Activated CD4-positive, alpha-beta T cell treated with anti-CD3 and anti-CD28 coated beads for 36 hours (primary cell): ENCODE data around the gene SAE1. TPM values are rescaled to one million over a fixed set of nuclear protein-coding genes. Genes with fewer than 3 reads are reported as not detected.
A peak's percentile ranks its signal among the peaks of the same experiment; 100 is the strongest.

Source experiments
- ATAC-seq: fragments of 200-7000 bp; cut with Tn5 transposase; one replicate; pipeline ENCODE4 v1.10.0; 2021; ENCODE audit warnings: mild to moderate bottlenecking, moderate library complexity
- CTCF ChIA-PET: fragments of 350-600 bp; sonication (Branson Sonifier 250); formaldehyde crosslinking; loops from one replicate; lab custom pipeline; 2021; ENCODE audit warnings: antibody characterized with exemption; lab: Charles Lee
- POLR2A ChIA-PET: fragments of 350-600 bp; sonication (Branson Sonifier 250); formaldehyde crosslinking; loops from one replicate; lab custom pipeline; 2021; ENCODE audit warnings: antibody characterized with exemption, inconsistent platforms; lab: Charles Lee
- DNase-seq: peaks from one replicate; pipeline ENCODE4 v3.0.0-alpha.2; 2020
- H3K27ac Mint-ChIP-seq: one replicate; pipeline ENCODE4 v1.8.0; 2021; ENCODE audit warnings: mixed read lengths
- H3K27me3 Mint-ChIP-seq: one replicate; pipeline ENCODE4 v1.8.0; 2021; ENCODE audit warnings: mixed read lengths
- H3K36me3 Mint-ChIP-seq: one replicate; pipeline ENCODE4 v1.8.0; 2021; ENCODE audit warnings: low read depth, mixed read lengths
- H3K4me1 Mint-ChIP-seq: one replicate; pipeline ENCODE4 v1.8.0; 2021; ENCODE audit warnings: mixed read lengths
- H3K4me3 Mint-ChIP-seq: one replicate; pipeline ENCODE4 v1.8.0; 2021; ENCODE audit warnings: mild to moderate bottlenecking, moderate library complexity, mixed read lengths
- H3K9me3 Mint-ChIP-seq: one replicate; pipeline ENCODE4 v1.8.0; 2021; ENCODE audit warnings: low read depth, mixed read lengths
- intact Hi-C, 2 experiments: fragments of 100-400 bp; cut with DNase I in 1 of 2; cut with micrococcal nuclease in 1 of 2; formaldehyde crosslinking; loops; one replicate each; pipeline versions ENCODE4 v1.14.2 to v1.15.1; 2022 to 2024; cut with DNase I, micrococcal nuclease
- total RNA-seq, 2 experiments: library from RNA; stranded (reverse); gene quantifications; one replicate each; pipeline ENCODE4 v1.2.3, GENCODE V29; 2021

SAE1 gene
- 100 to 1,000 TPM; 143 to 156 TPM for total RNA-seq

GRCh38 chr19:47130589-47131227 is at the start of gene SAE1:
Gene SAE1, plus strand, starts transcription at chr19:47130835. Its CDS starts 96 bp downstream, at chr19:47130931.
- no peaks in the 10 kb centered on the region for H3K27me3 Mint-ChIP-seq
- intact Hi-C loops, result loop anchor here (1.0 to 2.0 kb wide), 7 partner anchors 17 to 274 kb away; partner anchors contain the start of genes ZC3H4 (in 2 of the 2) and TMEM160 (in 1 of the 2)
- H3K27ac Mint-ChIP-seq, result peak within 1 kb of the TSS; percentile 97
- peaks cover 41% of the 10 kb centered on the region for H3K36me3 Mint-ChIP-seq
- ATAC-seq (peak; percentile 89), DNase-seq (peak; percentile 95)
- peaks cover 3% of the 10 kb centered on the region for H3K9me3 Mint-ChIP-seq
- ChIA-PET POLR2A (interaction anchor here (0.5 to 2.8 kb wide), 6 partner anchors 17 to 1516 kb away, joined by 3 to 15 read pairs (median 5); partner anchors contain the start of gene ZC3H4), CTCF (interaction anchor here (0.6 to 3.2 kb wide), 14 partner anchors 8 to 117 kb away, joined by 3 to 28 read pairs (median 5); partner anchors contain the start of gene ZC3H4)
- peak within 1 kb of the TSS; percentile 99 for H3K4me3 Mint-ChIP-seq
- peaks cover 41% of the 10 kb centered on the region for H3K4me1 Mint-ChIP-seq

GRCh38 chr19:47081095-47081494 is 49.5 kb upstream of the SAE1 start:
- Mint-ChIP-seq H3K36me3 (peaks cover 50% of the 10 kb centered on the region), H3K27ac (peak overlapping the region; percentile 42), H3K4me3 (no peak overlapping the region), H3K27me3 (no peaks in the 10 kb centered on the region), H3K4me1 (no peaks in the 10 kb centered on the region), H3K9me3 (no peaks in the 10 kb centered on the region)
- CTCF ChIA-PET, result interaction anchor here (0.7 to 2.1 kb wide), 6 partner anchors 32 to 163 kb away, joined by 3 to 12 read pairs (median 6); partner anchors contain the start of gene ZC3H4
- DNase-seq (no peak), ATAC-seq (no peak)
- intact Hi-C loops, result no loop called here
- POLR2A ChIA-PET, result interaction anchor here (0.8 kb wide), 1 partner anchor 27 kb away, joined by 4 read pairs; no protein-coding TSS in a partner anchor

- H3K27ac Mint-ChIP-seq, result no peak overlapping the region
- H3K9me3 Mint-ChIP-seq, result no peaks in the 10 kb centered on the region
- ChIA-PET CTCF (interaction anchor here (0.7 to 2.0 kb wide), 7 partner anchors 15 to 555 kb away, joined by 3 to 7 read pairs (median 4); partner anchors contain the start of genes SAE1 and ZC3H4), POLR2A (no interaction called here)
- H3K4me3 Mint-ChIP-seq, result no peak overlapping the region
- H3K36me3 Mint-ChIP-seq, result peaks cover 49% of the 10 kb centered on the region
- no peaks in the 10 kb centered on the region for H3K27me3 Mint-ChIP-seq
- intact Hi-C loops, result no loop called here
- ATAC-seq, result no peak
- no peak for DNase-seq
- no peaks in the 10 kb centered on the region for H3K4me1 Mint-ChIP-seq
Observed at GRCh38 chr19:47082493-47082892, 48.1 kb upstream of the SAE1 start.

GRCh38 chr19:47084879-47085439 is 45.7 kb upstream of the SAE1 start:
- ATAC-seq (no peak), DNase-seq (no peak)
- Mint-ChIP-seq H3K36me3 (peaks cover 49% of the 10 kb centered on the region), H3K27me3 (no peaks in the 10 kb centered on the region), H3K27ac (peak overlapping the region; percentile 37), H3K4me3 (no peak overlapping the region), H3K4me1 (no peaks in the 10 kb centered on the region), H3K9me3 (no peaks in the 10 kb centered on the region)
- intact Hi-C loops, result no loop called here
- POLR2A ChIA-PET, result no interaction called here
- CTCF ChIA-PET, result no interaction called here

GRCh38 chr19:47086280-47086679 is 44.4 kb upstream of the SAE1 start:
- ATAC-seq (no peak), DNase-seq (no peak)
- Mint-ChIP-seq H3K27me3 (no peaks in the 10 kb centered on the region), H3K9me3 (no peaks in the 10 kb centered on the region), H3K27ac (no peak overlapping the region), H3K36me3 (peaks cover 58% of the 10 kb centered on the region), H3K4me1 (no peaks in the 10 kb centered on the region), H3K4me3 (no peak overlapping the region)
- CTCF ChIA-PET, result no interaction called here
- intact Hi-C loops, result no loop called here
- POLR2A ChIA-PET, result no interaction called here

- ATAC-seq (no peak), DNase-seq (no peak)
- no peak overlapping the region for H3K27ac Mint-ChIP-seq
- POLR2A ChIA-PET, result no interaction called here
- peaks cover 18% of the 10 kb centered on the region for H3K4me1 Mint-ChIP-seq
- CTCF ChIA-PET, result no interaction called here
- H3K27me3 Mint-ChIP-seq, result no peaks in the 10 kb centered on the region
- H3K4me3 Mint-ChIP-seq, result no peak overlapping the region
- no peaks in the 10 kb centered on the region for H3K9me3 Mint-ChIP-seq
- intact Hi-C loops, result no loop called here
- H3K36me3 Mint-ChIP-seq, result peaks cover 63% of the 10 kb centered on the region
Observed at GRCh38 chr19:47089767-47090350, 40.8 kb upstream of the SAE1 start.

GRCh38 chr19:47093254-47093653 is 37.4 kb upstream of the SAE1 start:
- Mint-ChIP-seq H3K4me3 (peak overlapping the region; percentile 65), H3K36me3 (peaks cover 61% of the 10 kb centered on the region), H3K27ac (peak overlapping the region; percentile 95), H3K9me3 (no peaks in the 10 kb centered on the region), H3K4me1 (peaks cover 44% of the 10 kb centered on the region), H3K27me3 (no peaks in the 10 kb centered on the region)
- CTCF ChIA-PET, result interaction anchor here (0.9 to 1.0 kb wide), 2 partner anchors 29 to 38 kb away, joined by 3 read pairs; partner anchors contain the start of gene SAE1
- POLR2A ChIA-PET, result interaction anchor here (0.9 to 1.6 kb wide), 5 partner anchors 10 to 45 kb away, joined by 3 to 9 read pairs (median 8); partner anchors contain the start of gene ZC3H4
- no peak for DNase-seq
- intact Hi-C loops, result no loop called here
- no peak for ATAC-seq

- ATAC-seq, result peak; percentile 45
- intact Hi-C loops, result no loop called here
- no peaks in the 10 kb centered on the region for H3K27me3 Mint-ChIP-seq
- DNase-seq, result peak; percentile 71
- no peaks in the 10 kb centered on the region for H3K9me3 Mint-ChIP-seq
- H3K36me3 Mint-ChIP-seq, result peaks cover 65% of the 10 kb centered on the region
- peaks cover 47% of the 10 kb centered on the region for H3K4me1 Mint-ChIP-seq
- peak overlapping the region; percentile 65 for H3K4me3 Mint-ChIP-seq
- H3K27ac Mint-ChIP-seq, result peak overlapping the region; percentile 95
- ChIA-PET POLR2A (interaction anchor here (0.9 to 1.6 kb wide), 5 partner anchors 9 to 46 kb away, joined by 3 to 9 read pairs (median 8); partner anchors contain the start of gene ZC3H4), CTCF (interaction anchor here (0.9 to 2.1 kb wide), 3 partner anchors 20 to 37 kb away, joined by 3 to 9 read pairs (median 3); partner anchors contain the start of genes SAE1 and ZC3H4)
Observed at GRCh38 chr19:47093841-47094240, 36.8 kb upstream of the SAE1 start.

- peak; percentile 77 for ATAC-seq
- H3K36me3 Mint-ChIP-seq, result peaks cover 60% of the 10 kb centered on the region
- H3K27ac Mint-ChIP-seq, result peak overlapping the region; percentile 95
- peak; percentile 70 for DNase-seq
- peaks cover 53% of the 10 kb centered on the region for H3K4me1 Mint-ChIP-seq
- H3K27me3 Mint-ChIP-seq, result no peaks in the 10 kb centered on the region
- H3K9me3 Mint-ChIP-seq, result no peaks in the 10 kb centered on the region
- peak overlapping the region; percentile 65 for H3K4me3 Mint-ChIP-seq
- ChIA-PET CTCF (interaction anchor here (0.6 to 2.1 kb wide), 5 partner anchors 15 to 131 kb away, joined by 3 to 9 read pairs (median 3); partner anchors contain the start of gene ZC3H4), POLR2A (interaction anchor here (0.8 to 1.9 kb wide), 6 partner anchors 8 to 36 kb away, joined by 3 to 17 read pairs (median 7); partner anchors contain the start of genes SAE1 and ZC3H4)
- intact Hi-C loops, result loop anchor here (1.0 kb wide), 3 partner anchors 12 to 18 kb away; partner anchors contain the start of gene ZC3H4 (in 1 of the 2)
Observed at GRCh38 chr19:47094557-47095475, 35.8 kb upstream of the SAE1 start.

- intact Hi-C loops, result loop anchor here (1.0 kb wide), 3 partner anchors 12 to 18 kb away; partner anchors contain the start of gene ZC3H4 (in 1 of the 2)
- peaks cover 57% of the 10 kb centered on the region for H3K36me3 Mint-ChIP-seq
- no peaks in the 10 kb centered on the region for H3K27me3 Mint-ChIP-seq
- CTCF ChIA-PET, result interaction anchor here (0.6 to 2.1 kb wide), 5 partner anchors 16 to 130 kb away, joined by 3 to 9 read pairs (median 3); partner anchors contain the start of gene ZC3H4
- POLR2A ChIA-PET, result interaction anchor here (0.8 to 1.9 kb wide), 6 partner anchors 14 to 81 kb away, joined by 3 to 17 read pairs (median 6); partner anchors contain the start of genes SAE1 and ZC3H4
- no peaks in the 10 kb centered on the region for H3K9me3 Mint-ChIP-seq
- ATAC-seq, result no peak
- H3K27ac Mint-ChIP-seq, result peak overlapping the region; percentile 95
- peak overlapping the region; percentile 65 for H3K4me3 Mint-ChIP-seq
- H3K4me1 Mint-ChIP-seq, result peaks cover 58% of the 10 kb centered on the region
- DNase-seq, result peak; percentile 34
Observed at GRCh38 chr19:47095476-47096099, 35.0 kb upstream of the SAE1 start.
